Esophagus squamous epithelium (tissue), 4 donors: ENCODE measurements around the gene CCL7.

Experiments
- POLR2A ChIP-seq, 4 donors: fragments of 450-650 bp; IDR thresholded peaks; one replicate each; pipeline ENCODE4 v1.6.1; 2017; ENCODE audit warnings: antibody characterized with exemption in 4 of 4, mild to moderate bottlenecking in 4 of 4, moderate library complexity in 3 of 4
- TF ChIP-seq, protein P1 (sequence below), 6 experiments: fragments of 450-650 bp in 4 of 6; fragments of 200-600 bp in 2 of 6; sonication (generic) in 2 of 6; IDR thresholded peaks; one replicate each; pipeline ENCODE4 v1.5.1; 2016 to 2019; ENCODE audit warnings: antibody characterized with exemption in 6 of 6, mild to moderate bottlenecking in 4 of 6, moderate library complexity in 4 of 6

DNA sequence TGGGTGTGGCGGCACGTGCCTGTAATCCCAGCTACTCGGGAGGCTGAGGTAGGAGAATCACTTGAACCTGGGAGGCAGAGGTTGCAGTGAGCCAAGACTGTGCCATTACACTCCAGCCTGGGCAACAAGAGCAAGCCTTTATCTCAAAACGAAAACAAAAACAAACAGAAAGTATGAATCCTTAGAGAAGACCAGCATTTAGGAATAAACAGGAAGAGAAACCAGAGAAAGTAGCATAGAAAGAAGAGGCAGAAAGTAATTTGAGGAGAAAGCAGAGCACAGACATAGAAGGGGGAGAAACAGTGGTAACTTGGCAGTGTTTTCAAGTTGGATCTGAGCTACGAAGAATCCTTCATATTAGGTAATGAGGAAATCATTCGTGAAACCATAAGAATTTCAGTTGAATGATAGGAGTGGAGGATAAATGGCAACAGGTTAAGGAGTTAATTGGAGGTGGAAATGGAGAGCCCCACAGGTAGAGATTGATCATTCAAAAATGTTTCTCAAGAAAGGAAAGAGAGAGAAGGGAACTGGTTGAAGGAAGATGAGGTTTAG is 24.6 kb upstream of the CCL7 start:
- TF ChIP-seq, protein P1, sequence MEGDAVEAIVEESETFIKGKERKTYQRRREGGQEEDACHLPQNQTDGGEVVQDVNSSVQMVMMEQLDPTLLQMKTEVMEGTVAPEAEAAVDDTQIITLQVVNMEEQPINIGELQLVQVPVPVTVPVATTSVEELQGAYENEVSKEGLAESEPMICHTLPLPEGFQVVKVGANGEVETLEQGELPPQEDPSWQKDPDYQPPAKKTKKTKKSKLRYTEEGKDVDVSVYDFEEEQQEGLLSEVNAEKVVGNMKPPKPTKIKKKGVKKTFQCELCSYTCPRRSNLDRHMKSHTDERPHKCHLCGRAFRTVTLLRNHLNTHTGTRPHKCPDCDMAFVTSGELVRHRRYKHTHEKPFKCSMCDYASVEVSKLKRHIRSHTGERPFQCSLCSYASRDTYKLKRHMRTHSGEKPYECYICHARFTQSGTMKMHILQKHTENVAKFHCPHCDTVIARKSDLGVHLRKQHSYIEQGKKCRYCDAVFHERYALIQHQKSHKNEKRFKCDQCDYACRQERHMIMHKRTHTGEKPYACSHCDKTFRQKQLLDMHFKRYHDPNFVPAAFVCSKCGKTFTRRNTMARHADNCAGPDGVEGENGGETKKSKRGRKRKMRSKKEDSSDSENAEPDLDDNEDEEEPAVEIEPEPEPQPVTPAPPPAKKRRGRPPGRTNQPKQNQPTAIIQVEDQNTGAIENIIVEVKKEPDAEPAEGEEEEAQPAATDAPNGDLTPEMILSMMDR (IDR thresholded peaks at IDR 0.05), result no peak
- no peak for TF ChIP-seq POLR2A (IDR thresholded peaks at IDR 0.05)
